ENCODE data around the gene ATG7.

Gene ATG7

GRCh38 chr3:11371747-11372146 lies 99.5 kb downstream of the ATG7 start (continued):
- no peak for TF ChIP-seq REST (tag by site-specific recombination; IDR thresholded peaks at IDR 0.05)
- TF ChIP-seq ZBTB48 (tag by site-specific recombination; IDR thresholded peaks at IDR 0.05), result no peak
- no peak for TF ChIP-seq ZNF311 (tag by site-specific recombination; IDR thresholded peaks at IDR 0.05; ENCODE audit: borderline replicate concordance)
- no peak for TF ChIP-seq ZNF121 (tag by site-specific recombination; IDR thresholded peaks at IDR 0.05)
- no peak for TF ChIP-seq ZNF658 (tag by site-specific recombination; IDR thresholded peaks at IDR 0.05)
- no peak for TF ChIP-seq ZNF433 (tag by site-specific recombination; IDR thresholded peaks at IDR 0.05; ENCODE audit: low read depth)
- no peak for TF ChIP-seq ZNF221 (tag by site-specific recombination; IDR thresholded peaks at IDR 0.05; ENCODE audit: borderline replicate concordance)
- TF ChIP-seq ZNF707 (tag by site-specific recombination; IDR thresholded peaks at IDR 0.05), result no peak
- no peak for TF ChIP-seq ZNF214 (tag by site-specific recombination; IDR thresholded peaks at IDR 0.05; ENCODE audit: borderline replicate concordance)

GRCh38 chr3:11373235-11373634 lies 101.0 kb downstream of the ATG7 start:
- Histone ChIP-seq H3K4me1 (ENCODE audit: control insufficient read depth, insufficient read depth, low read length) (peaks cover 4% of the 10 kb centered on the region; the same call in 1 of the 2 replicates), H3K9me3 (ENCODE audit: control insufficient read depth, insufficient read depth, low read depth, low read length) (no peaks in the 10 kb centered on the region), H3K27ac (ENCODE audit: extremely low read depth, low read depth, low read length) (no peak overlapping the region), H3K36me3 (ENCODE audit: control insufficient read depth in 2 of 2, insufficient read depth in 1 of 2, low read length in 2 of 2) (peaks cover 0 to 17% of the 10 kb centered on the region in 2 experiments; a peak in 2 of 3 replicates), H3K4me3 (ENCODE audit: low read depth, low read length) (no peak overlapping the region)
- POLR2A ChIA-PET, result no interaction called here
- CTCF ChIA-PET, result interaction anchor here (0.6 to 0.7 kb wide), 2 partner anchors 355 to 462 kb away, joined by 3 to 5 read pairs; no protein-coding TSS in a partner anchor
- TF ChIP-seq TSHZ1 (tag by site-specific recombination; IDR thresholded peaks at IDR 0.05; ENCODE audit: borderline replicate concordance) (no peak), ZNF654 (tag by site-specific recombination; IDR thresholded peaks at IDR 0.05; ENCODE audit: low read depth) (no peak), ZBTB21 (tag by site-specific recombination; IDR thresholded peaks at IDR 0.05) (no peak), ZNF174 (tag by site-specific recombination; IDR thresholded peaks at IDR 0.05) (no peak), PRDM1 (tag by site-specific recombination; IDR thresholded peaks at IDR 0.05) (no peak), ZNF529 (tag by site-specific recombination; IDR thresholded peaks at IDR 0.05; ENCODE audit: insufficient replicate concordance) (no peak), HOXC10 (CRISPR knock-in tag; IDR thresholded peaks at IDR 0.05) (no peak), ZNF626 (tag by site-specific recombination; IDR thresholded peaks at IDR 0.05) (no peak), ZFP69B (tag by site-specific recombination; IDR thresholded peaks at IDR 0.05) (no peak), ZSCAN30 (tag by site-specific recombination; IDR thresholded peaks at IDR 0.05) (no peak), PRDM2 (tag by site-specific recombination; IDR thresholded peaks at IDR 0.05; ENCODE audit: borderline replicate concordance) (no peak), ZNF514 (tag by site-specific recombination; IDR thresholded peaks at IDR 0.05) (no peak), ZNF175 (tag by site-specific recombination; IDR thresholded peaks at IDR 0.05) (no peak), ELK4 (IDR thresholded peaks at IDR 0.05; ENCODE audit: borderline replicate concordance, low read depth, low read length) (no peak), ZNF501 (tag by site-specific recombination; IDR thresholded peaks at IDR 0.05) (no peak), ZBTB48 (tag by site-specific recombination; IDR thresholded peaks at IDR 0.05) (no peak)
